Stimulated activated naive B cell treated with anti-CD40 and anti-IgM and Interleukin-4, amounts not matched to agents 10 μg/mL and 1 μg/mL and 100 μg/mL, for 72 hours (primary cell): ENCODE measurements around the gene CDH23.

Experiments
- ATAC-seq, 2 donors: fragments of 150-1000 bp; cut with Tn5 transposase; replicated peaks; 2 replicates each; pipeline ENCODE4 v1.10.0; 2021; ENCODE audit warnings: moderate library complexity in 1 of 2
- DNase-seq: peaks from one replicate; pipeline ENCODE4 v3.0.0; 2021
- H3K27ac Mint-ChIP-seq: one replicate; pipeline ENCODE4 v1.8.0; 2022; ENCODE audit warnings: mild to moderate bottlenecking, mixed read lengths
- H3K27me3 Mint-ChIP-seq, 2 donors: one replicate each; pipeline ENCODE4 v1.8.0; 2022; ENCODE audit warnings: mixed read lengths in 2 of 2
- H3K36me3 Mint-ChIP-seq, 2 donors: one replicate each; pipeline ENCODE4 v1.8.0; 2022; ENCODE audit warnings: mixed read lengths in 2 of 2, mild to moderate bottlenecking in 1 of 2
- H3K4me1 Mint-ChIP-seq, 2 donors: one replicate each; pipeline ENCODE4 v1.8.0; 2022; ENCODE audit warnings: mixed read lengths in 2 of 2, mild to moderate bottlenecking in 1 of 2
- H3K4me3 Mint-ChIP-seq, 2 donors: one replicate each; pipeline ENCODE4 v1.8.0; 2022; ENCODE audit warnings: mild to moderate bottlenecking in 2 of 2, mixed read lengths in 2 of 2, moderate library complexity in 1 of 2
- H3K9me3 Mint-ChIP-seq, 2 donors: one replicate each; pipeline ENCODE4 v1.8.0; 2022; ENCODE audit warnings: mixed read lengths in 2 of 2, mild to moderate bottlenecking in 1 of 2

CDH23 gene

DNA sequence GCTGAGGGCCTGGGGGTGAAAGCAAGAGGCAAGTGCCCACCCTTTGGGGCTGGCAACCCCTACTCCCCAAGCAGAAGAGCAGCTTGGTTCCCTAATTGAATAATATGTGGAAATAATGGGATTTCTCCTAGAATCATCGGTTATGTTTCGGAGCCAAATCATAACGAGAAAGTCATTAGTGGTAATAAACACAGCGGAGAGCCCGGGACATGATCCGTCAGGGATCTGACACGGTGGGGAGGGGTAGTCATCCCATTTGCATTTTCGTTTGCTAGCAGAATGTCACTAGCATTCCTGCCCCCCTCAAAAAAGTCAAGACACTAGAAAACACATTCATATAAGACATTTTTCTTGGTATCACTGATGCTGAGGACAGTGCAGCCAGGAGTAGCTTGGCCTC lies 140.4 kb downstream of the CDH23 start:
- ATAC-seq: no peak
- H3K9me3 Mint-ChIP-seq: no peaks in the 10 kb centered on the region

GRCh38 chr10:71537681-71538080 lies 141.0 kb downstream of the CDH23 start:
- Mint-ChIP-seq H3K9me3 (no peaks in the 10 kb centered on the region), H3K36me3 (no peaks in the 10 kb centered on the region), H3K4me1 (no peaks in the 10 kb centered on the region), H3K27ac (no peak overlapping the region), H3K27me3 (peaks cover 0 to 7% of the 10 kb centered on the region in 2 donors), H3K4me3 (no peak overlapping the region)
- ATAC-seq: no peak
- DNase-seq: no peak

More for the DNA sequence above, 140.4 kb downstream of the CDH23 start:
- DNase-seq: no peak
- H3K36me3 Mint-ChIP-seq: no peaks in the 10 kb centered on the region
- peaks cover 0 to 1% of the 10 kb centered on the region in 2 donors for H3K4me1 Mint-ChIP-seq
- H3K27me3 Mint-ChIP-seq: peaks cover 0 to 7% of the 10 kb centered on the region in 2 donors
- H3K27ac Mint-ChIP-seq: no peak overlapping the region
- no peak overlapping the region for H3K4me3 Mint-ChIP-seq

DNA sequence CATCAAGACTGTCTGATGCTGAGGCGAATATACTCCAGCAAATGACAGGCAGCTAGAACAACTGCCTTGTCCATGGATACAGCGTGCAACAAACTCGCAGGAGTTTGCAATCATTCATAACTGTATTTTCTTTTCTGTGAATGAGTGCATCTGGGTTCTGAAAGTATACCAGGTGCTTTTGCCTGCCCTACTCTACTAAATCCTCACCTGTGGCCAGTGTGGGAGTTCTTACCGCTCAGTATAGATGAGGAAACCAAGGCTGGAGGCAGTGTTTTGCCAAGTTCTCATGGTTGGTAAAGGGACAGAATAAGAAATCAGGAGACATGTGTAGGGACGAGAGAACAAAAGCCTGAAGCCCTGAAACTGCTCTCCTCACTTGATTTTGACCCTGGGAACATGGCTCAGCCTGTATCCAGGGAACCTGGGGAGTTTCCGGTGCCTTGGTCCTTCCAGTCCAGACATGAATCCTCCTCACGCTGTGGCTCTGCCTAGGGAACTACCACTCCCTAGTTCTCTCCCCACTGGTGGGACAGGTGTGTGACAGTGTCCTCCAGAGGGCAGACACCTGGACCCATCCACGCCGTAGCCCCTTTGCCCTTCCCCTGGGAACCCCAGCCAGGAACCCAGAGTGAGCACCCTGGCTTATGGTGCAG lies 142.0 kb downstream of the CDH23 start:
- H3K9me3 Mint-ChIP-seq: no peaks in the 10 kb centered on the region
- peaks cover 0 to 7% of the 10 kb centered on the region in 2 donors for H3K27me3 Mint-ChIP-seq
- no peaks in the 10 kb centered on the region for H3K36me3 Mint-ChIP-seq
- DNase-seq: no peak
- H3K27ac Mint-ChIP-seq: no peak overlapping the region
- ATAC-seq: no peak
- H3K4me1 Mint-ChIP-seq: peaks cover 0 to 2% of the 10 kb centered on the region in 2 donors
- no peak overlapping the region for H3K4me3 Mint-ChIP-seq

- peaks cover 0 to 7% of the 10 kb centered on the region in 2 donors for H3K27me3 Mint-ChIP-seq
- no peaks in the 10 kb centered on the region for H3K36me3 Mint-ChIP-seq
- no peaks in the 10 kb centered on the region for H3K9me3 Mint-ChIP-seq
- ATAC-seq: no peak
- peaks cover 0 to 2% of the 10 kb centered on the region in 2 donors for H3K4me1 Mint-ChIP-seq
- DNase-seq: no peak
- H3K27ac Mint-ChIP-seq: no peak overlapping the region
- no peak overlapping the region for H3K4me3 Mint-ChIP-seq
Observed at GRCh38 chr10:71539442-71540118, 142.9 kb downstream of the CDH23 start.

GRCh38 chr10:71542478-71542877 lies 145.8 kb downstream of the CDH23 start:
- Mint-ChIP-seq H3K4me1 (peaks cover 0 to 2% of the 10 kb centered on the region in 2 donors), H3K27ac (no peak overlapping the region), H3K27me3 (no peaks in the 10 kb centered on the region), H3K9me3 (no peaks in the 10 kb centered on the region), H3K4me3 (no peak overlapping the region), H3K36me3 (no peaks in the 10 kb centered on the region)
- DNase-seq: no peak
- ATAC-seq: no peak

DNA sequence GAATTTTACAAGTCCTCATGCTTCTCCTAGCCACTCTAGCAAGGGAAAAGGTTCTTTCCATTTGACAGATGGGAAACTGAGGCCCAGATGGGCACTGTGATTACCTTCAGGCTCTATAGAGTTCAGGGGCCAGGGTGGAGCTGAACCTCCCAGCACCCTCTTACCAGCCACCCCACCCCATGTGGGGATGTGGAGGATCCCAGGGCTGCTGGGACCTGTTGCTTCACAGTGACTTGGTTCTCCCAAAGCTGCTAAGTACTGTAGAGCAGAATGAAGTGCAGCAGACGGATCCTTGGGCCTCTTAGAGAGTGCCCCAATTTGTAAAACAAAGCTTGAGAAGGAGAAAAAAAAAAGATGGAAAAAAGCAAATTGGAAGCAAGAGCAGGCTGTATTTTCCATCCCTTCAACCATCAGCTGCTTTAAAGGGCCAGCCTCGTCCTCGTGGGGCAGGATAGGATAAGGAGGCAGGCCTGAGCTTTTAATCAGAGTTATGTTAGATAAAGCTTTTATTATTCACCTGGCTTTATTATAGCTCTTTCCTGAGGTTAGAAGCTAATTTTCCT lies 147.0 kb downstream of the CDH23 start:
- DNase-seq (no peak), ATAC-seq (no peak)
- Mint-ChIP-seq H3K27me3 (no peaks in the 10 kb centered on the region), H3K27ac (no peak overlapping the region), H3K4me1 (peaks cover 0 to 2% of the 10 kb centered on the region in 2 donors), H3K9me3 (no peaks in the 10 kb centered on the region), H3K36me3 (no peaks in the 10 kb centered on the region), H3K4me3 (no peak overlapping the region)

DNA sequence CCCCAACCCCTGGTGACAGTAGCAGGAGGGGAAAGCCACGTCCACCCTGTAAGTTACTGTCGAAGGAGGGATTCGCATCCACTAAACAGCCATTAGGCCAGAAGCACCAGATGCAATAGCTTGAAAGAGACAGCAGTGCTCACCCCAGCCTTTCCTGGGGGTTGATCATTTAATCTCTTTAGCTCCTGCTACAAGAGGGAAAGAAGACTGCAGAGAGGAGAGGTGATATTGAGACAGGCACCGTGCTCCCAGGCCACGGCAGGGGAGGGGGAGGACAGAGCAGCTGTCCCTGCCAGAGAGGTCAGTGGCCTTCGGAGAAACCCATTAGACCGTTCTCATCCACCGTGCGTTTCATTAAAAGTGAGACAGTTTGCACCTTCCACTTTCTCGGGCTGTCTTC lies 148.3 kb downstream of the CDH23 start:
- no peak overlapping the region for H3K27ac Mint-ChIP-seq
- H3K27me3 Mint-ChIP-seq: no peaks in the 10 kb centered on the region
- H3K4me3 Mint-ChIP-seq: no peak overlapping the region
- no peak for DNase-seq
- no peaks in the 10 kb centered on the region for H3K9me3 Mint-ChIP-seq
- H3K4me1 Mint-ChIP-seq: peaks cover 0 to 2% of the 10 kb centered on the region in 2 donors
- H3K36me3 Mint-ChIP-seq: no peaks in the 10 kb centered on the region
- ATAC-seq: no peak

- Mint-ChIP-seq H3K9me3 (no peaks in the 10 kb centered on the region), H3K36me3 (no peaks in the 10 kb centered on the region), H3K4me3 (no peak overlapping the region), H3K4me1 (peaks cover 0 to 2% of the 10 kb centered on the region in 2 donors), H3K27ac (no peak overlapping the region), H3K27me3 (no peaks in the 10 kb centered on the region)
- DNase-seq (no peak), ATAC-seq (no peak)
Observed at GRCh38 chr10:71546220-71546619, 149.5 kb downstream of the CDH23 start.

- Mint-ChIP-seq H3K27me3 (no peaks in the 10 kb centered on the region), H3K4me3 (no peak overlapping the region), H3K9me3 (no peaks in the 10 kb centered on the region), H3K36me3 (no peaks in the 10 kb centered on the region), H3K27ac (no peak overlapping the region), H3K4me1 (peaks cover 0 to 2% of the 10 kb centered on the region in 2 donors)
- DNase-seq: no peak
- ATAC-seq: no peak
Observed at GRCh38 chr10:71547312-71547711, 150.6 kb downstream of the CDH23 start.

GRCh38 chr10:71547876-71548846 lies 151.4 kb downstream of the CDH23 start:
- Mint-ChIP-seq H3K9me3 (no peaks in the 10 kb centered on the region), H3K4me1 (peaks cover 0 to 2% of the 10 kb centered on the region in 2 donors), H3K27me3 (no peaks in the 10 kb centered on the region), H3K36me3 (no peaks in the 10 kb centered on the region), H3K4me3 (no peak overlapping the region), H3K27ac (no peak overlapping the region)
- ATAC-seq (peak in 1 of 2 donors; percentile 65), DNase-seq (no peak)

DNA sequence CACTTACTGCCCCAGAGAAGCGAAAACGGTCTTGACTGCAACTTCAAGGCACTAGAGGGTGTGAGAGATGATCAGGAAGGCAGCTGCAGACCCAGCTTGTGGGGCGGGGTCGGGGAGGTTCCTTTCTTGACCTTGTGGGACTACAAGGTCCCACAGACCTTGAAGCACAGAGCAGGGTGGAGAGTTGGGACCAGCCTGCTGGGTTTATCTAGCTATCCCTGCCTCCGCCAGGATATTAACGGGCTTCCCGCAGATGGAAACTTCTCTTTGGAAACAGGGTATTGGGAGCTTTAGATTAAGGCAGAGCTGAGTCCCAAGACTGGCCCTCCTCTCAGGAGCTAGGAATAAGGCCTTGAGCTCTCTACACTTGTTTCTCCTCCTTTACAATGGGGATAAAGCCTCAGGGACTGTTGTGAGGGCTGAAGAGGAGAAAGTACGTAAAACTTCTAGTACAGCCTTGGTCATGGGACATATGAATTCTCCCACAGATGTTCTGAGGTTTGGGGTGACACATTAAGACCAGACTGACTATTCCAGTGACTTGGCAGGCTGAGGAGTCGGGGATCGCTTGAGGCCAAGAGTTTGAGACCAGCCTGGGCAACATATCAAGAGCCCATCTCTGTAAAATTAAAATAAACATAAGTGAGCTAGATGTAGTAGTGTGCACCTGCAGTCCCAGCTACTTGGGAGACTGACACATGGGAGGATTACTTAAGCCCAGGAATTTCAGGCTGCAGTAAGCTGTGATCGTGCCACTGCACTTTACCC lies 153.2 kb downstream of the CDH23 start:
- no peaks in the 10 kb centered on the region for H3K27me3 Mint-ChIP-seq
- no peak overlapping the region for H3K27ac Mint-ChIP-seq
- no peaks in the 10 kb centered on the region for H3K4me1 Mint-ChIP-seq
- DNase-seq (no peak), ATAC-seq (no peak)
- no peaks in the 10 kb centered on the region for H3K9me3 Mint-ChIP-seq
- no peaks in the 10 kb centered on the region for H3K36me3 Mint-ChIP-seq
- no peak overlapping the region for H3K4me3 Mint-ChIP-seq

DNA sequence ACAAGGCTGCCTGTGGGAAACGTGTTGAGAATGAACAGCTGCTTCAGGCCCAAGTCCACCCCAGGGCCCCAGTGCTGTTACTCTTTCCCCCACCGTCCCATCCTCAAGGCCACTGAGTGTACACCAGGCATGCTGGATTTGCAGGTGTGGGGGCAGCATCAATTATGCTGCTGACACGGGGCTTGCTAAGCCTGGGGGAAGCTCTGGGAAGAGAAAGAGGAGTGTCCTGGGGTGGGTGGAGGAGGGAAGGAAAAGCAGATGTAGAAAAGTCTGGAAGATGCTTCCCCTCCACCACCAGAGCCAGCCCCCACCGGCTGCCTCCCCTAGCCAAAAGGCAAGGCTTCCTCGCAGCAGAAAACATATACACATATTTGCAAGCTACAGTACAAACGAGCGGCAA lies 153.9 kb downstream of the CDH23 start:
- Mint-ChIP-seq H3K27me3 (no peaks in the 10 kb centered on the region), H3K36me3 (no peaks in the 10 kb centered on the region), H3K4me3 (no peak overlapping the region), H3K4me1 (no peaks in the 10 kb centered on the region), H3K9me3 (no peaks in the 10 kb centered on the region), H3K27ac (no peak overlapping the region)
- DNase-seq (no peak), ATAC-seq (no peak)

- Mint-ChIP-seq H3K4me1 (no peaks in the 10 kb centered on the region), H3K4me3 (no peak overlapping the region), H3K27me3 (peaks cover 0 to 5% of the 10 kb centered on the region in 2 donors), H3K36me3 (no peaks in the 10 kb centered on the region), H3K9me3 (peaks cover 2 to 4% of the 10 kb centered on the region in 2 donors), H3K27ac (no peak overlapping the region)
- ATAC-seq: no peak
- no peak for DNase-seq
Observed at GRCh38 chr10:71551970-71552369, 155.2 kb downstream of the CDH23 start.
